ENCODE data around the gene YWHAB.

DNA sequence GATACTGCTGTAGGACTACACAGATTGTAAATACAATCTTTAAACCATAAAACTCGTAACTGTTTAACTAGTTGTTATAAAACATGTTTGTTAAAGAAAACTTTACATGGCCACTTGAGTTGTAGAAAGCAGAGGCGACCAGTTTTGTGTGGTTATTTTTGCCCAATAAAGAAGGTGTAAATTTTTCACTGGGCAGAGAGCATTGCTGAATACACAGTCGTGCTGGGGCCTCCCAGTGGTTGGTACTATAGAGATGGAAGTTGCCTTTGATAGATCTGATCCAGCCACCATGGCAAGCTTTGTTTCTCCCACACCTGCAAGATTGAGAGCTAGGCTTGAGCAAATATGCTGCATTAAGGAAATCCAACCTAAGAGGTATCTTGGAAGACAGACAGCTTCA lies 34.0 kb upstream of the YWHAB start:
- TF ChIP-seq, protein P1, sequence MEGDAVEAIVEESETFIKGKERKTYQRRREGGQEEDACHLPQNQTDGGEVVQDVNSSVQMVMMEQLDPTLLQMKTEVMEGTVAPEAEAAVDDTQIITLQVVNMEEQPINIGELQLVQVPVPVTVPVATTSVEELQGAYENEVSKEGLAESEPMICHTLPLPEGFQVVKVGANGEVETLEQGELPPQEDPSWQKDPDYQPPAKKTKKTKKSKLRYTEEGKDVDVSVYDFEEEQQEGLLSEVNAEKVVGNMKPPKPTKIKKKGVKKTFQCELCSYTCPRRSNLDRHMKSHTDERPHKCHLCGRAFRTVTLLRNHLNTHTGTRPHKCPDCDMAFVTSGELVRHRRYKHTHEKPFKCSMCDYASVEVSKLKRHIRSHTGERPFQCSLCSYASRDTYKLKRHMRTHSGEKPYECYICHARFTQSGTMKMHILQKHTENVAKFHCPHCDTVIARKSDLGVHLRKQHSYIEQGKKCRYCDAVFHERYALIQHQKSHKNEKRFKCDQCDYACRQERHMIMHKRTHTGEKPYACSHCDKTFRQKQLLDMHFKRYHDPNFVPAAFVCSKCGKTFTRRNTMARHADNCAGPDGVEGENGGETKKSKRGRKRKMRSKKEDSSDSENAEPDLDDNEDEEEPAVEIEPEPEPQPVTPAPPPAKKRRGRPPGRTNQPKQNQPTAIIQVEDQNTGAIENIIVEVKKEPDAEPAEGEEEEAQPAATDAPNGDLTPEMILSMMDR (IDR thresholded peaks at IDR 0.05) = no peak
- TF ChIP-seq POLR2A (IDR thresholded peaks at IDR 0.05) = no peak

Measured in heart left ventricle (tissue), 13 donors.